Bronchial epithelial cell (primary cell): ENCODE data around the gene PANK3. TPM values are rescaled to one million over a fixed set of nuclear protein-coding genes. Genes with fewer than 3 reads are reported as not detected.
"Not testable (repeated sequence)": the region's sequence is repeated elsewhere in the genome, so short reads cannot be mapped to it uniquely, and the experiment has no call there.

ENCODE experiments used
- DNase-seq: peaks from one replicate; pipeline ENCODE4 v3.0.0-alpha.2; 2010; ENCODE audit warnings: low read depth
- FAIRE-seq: peaks from 2 replicates; lab custom pipeline; 2011; peaks lifted over from hg19 to GRCh38; lab: Jason Lieb, UNC
- H3K27me3 ChIP-seq: 2 replicates; pipeline ENCODE4 v1.5.1; 2011; ENCODE audit warnings: low read length; ENCODE audit not compliant: control insufficient read depth, insufficient read depth
- H3K36me3 ChIP-seq: 2 replicates; pipeline ENCODE4 v1.5.1; 2011; ENCODE audit warnings: low read length; ENCODE audit not compliant: control insufficient read depth, insufficient read depth
- H3K4me3 ChIP-seq: 2 replicates; pipeline ENCODE4 v1.5.1; 2011; ENCODE audit warnings: mild to moderate bottlenecking, low read depth, low read length, control low read depth
- total RNA-seq: library from RNA; depleted of rRNA; stranded (reverse); fragments of >200 nt; gene quantifications from 2 replicates; pipeline ENCODE4 v1.2.1, GENCODE V29; 2014
- TF ChIP-seq, protein P1 (sequence below): IDR thresholded peaks from 2 replicates; pipeline ENCODE4 v1.5.1; 2011; ENCODE audit warnings: mild to moderate bottlenecking, moderate library complexity, low read length, control low read depth, inconsistent platforms; ENCODE audit not compliant: insufficient read depth, severe bottlenecking

PANK3 gene
- total RNA-seq, 1 donor from 2014 or later: 55.8 TPM

- peak; percentile 20 for DNase-seq
- TF ChIP-seq, protein P1, sequence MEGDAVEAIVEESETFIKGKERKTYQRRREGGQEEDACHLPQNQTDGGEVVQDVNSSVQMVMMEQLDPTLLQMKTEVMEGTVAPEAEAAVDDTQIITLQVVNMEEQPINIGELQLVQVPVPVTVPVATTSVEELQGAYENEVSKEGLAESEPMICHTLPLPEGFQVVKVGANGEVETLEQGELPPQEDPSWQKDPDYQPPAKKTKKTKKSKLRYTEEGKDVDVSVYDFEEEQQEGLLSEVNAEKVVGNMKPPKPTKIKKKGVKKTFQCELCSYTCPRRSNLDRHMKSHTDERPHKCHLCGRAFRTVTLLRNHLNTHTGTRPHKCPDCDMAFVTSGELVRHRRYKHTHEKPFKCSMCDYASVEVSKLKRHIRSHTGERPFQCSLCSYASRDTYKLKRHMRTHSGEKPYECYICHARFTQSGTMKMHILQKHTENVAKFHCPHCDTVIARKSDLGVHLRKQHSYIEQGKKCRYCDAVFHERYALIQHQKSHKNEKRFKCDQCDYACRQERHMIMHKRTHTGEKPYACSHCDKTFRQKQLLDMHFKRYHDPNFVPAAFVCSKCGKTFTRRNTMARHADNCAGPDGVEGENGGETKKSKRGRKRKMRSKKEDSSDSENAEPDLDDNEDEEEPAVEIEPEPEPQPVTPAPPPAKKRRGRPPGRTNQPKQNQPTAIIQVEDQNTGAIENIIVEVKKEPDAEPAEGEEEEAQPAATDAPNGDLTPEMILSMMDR: no peak
- FAIRE-seq: no peak
- Histone ChIP-seq H3K4me3 (no peak overlapping the region), H3K36me3 (no peaks in the 10 kb centered on the region), H3K27me3 (no peaks in the 10 kb centered on the region)
Observed at GRCh38 chr5:168575391-168576372, 3.5 kb downstream of the PANK3 start.

GRCh38 chr5:168574156-168574555, 5.0 kb downstream of the PANK3 start:
- DNase-seq, H3K4me3 ChIP-seq, H3K27me3 ChIP-seq, FAIRE-seq, H3K36me3 ChIP-seq: not testable (repeated sequence)

GRCh38 chr5:168573663-168574062, 5.5 kb downstream of the PANK3 start:
- not testable (repeated sequence) for FAIRE-seq, H3K27me3 ChIP-seq, H3K36me3 ChIP-seq, H3K4me3 ChIP-seq, DNase-seq

GRCh38 chr5:168570490-168571328, 8.5 kb downstream of the PANK3 start:
- TF ChIP-seq, protein P1: no peak
- H3K4me3 ChIP-seq: no peak overlapping the region
- H3K36me3 ChIP-seq: peaks cover 3% of the 10 kb centered on the region
- FAIRE-seq (no peak), DNase-seq (no peak)
- H3K27me3 ChIP-seq: no peaks in the 10 kb centered on the region

- H3K36me3 ChIP-seq: peaks cover 3% of the 10 kb centered on the region
- no peak overlapping the region for H3K4me3 ChIP-seq
- DNase-seq (no peak), FAIRE-seq (no peak)
- no peaks in the 10 kb centered on the region for H3K27me3 ChIP-seq
- TF ChIP-seq, protein P1: no peak
Observed at GRCh38 chr5:168568738-168569137, 10.4 kb downstream of the PANK3 start.

DNA sequence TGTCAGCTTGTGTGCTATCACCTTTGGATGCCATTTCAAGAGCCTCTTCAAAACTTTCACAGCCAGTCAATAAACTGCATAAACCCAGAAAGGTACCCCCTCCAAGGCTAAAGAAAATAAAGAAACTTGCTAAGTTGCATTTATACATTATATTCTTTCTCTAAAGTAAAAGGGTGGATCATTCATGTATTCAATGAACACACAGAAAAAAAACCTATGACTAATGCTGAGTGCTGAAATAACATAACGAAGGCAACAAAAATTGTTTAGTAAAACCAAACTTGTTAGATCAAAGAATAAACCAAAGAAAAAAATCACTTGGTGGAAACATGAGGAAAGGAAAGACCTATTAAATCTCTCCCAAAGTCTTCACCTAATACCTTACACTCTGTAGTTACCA, 15.2 kb downstream of the PANK3 start:
- FAIRE-seq (no peak), DNase-seq (no peak)
- TF ChIP-seq, protein P1: no peak
- Histone ChIP-seq H3K36me3 (peaks cover 6% of the 10 kb centered on the region), H3K27me3 (no peaks in the 10 kb centered on the region), H3K4me3 (no peak overlapping the region)
